NCI-H1092 (cell line): ENCODE measurements around the gene GATAD2A.

Experiments
- DNase-seq: peaks from one replicate; lab custom pipeline; 2025; lab: John Stamatoyannopoulos, UW

The GATAD2A gene

DNA sequence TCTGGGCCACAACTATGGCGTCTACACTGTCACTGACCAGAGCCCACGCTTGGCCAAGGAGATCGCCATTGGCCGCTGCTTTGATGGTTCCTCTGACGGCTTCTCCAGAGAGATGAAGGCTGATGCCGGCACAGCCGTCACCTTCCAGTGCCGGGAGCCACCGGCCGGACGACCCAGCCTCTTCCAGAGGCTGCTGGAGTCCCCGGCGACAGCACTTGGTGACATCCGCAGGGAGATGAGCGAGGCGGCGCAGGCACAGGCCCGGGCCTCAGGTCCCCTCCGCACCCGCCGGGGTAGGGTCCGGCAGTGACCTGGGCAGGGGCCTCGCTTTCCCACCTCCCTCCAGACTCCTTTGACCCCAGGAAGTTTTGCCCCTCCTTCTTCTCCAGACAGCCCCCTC lies 140.2 kb downstream of the GATAD2A start:
- DNase-seq: no peak

DNA sequence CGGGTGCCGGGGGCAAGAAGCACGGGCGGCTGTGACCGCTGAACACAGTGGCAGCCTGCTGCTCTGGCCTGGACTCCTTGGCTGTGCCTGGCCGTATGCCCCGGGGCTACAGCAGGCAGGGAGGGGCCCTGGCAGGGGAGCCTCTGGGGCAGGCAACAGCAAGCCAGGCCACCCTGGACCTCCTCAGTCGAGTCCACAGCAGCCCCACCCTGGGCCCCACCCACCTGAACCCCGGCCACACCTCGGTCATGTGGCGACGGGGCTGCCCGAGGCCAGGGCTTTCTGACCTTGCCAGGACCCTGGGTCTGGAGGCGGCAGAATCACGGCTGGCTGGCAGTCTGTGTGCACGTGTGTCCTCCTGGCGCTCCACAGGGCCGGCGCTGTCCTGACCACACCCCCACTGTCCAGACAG lies 141.3 kb downstream of the GATAD2A start:
- DNase-seq: no peak

GRCh38 chr19:19547674-19548336 lies 142.3 kb downstream of the GATAD2A start:
- no peak for DNase-seq

- DNase-seq: no peak
Observed at GRCh38 chr19:19548915-19549759, 143.7 kb downstream of the GATAD2A start.

- no peak for DNase-seq
Observed at GRCh38 chr19:19549804-19550464, 144.5 kb downstream of the GATAD2A start.

DNA sequence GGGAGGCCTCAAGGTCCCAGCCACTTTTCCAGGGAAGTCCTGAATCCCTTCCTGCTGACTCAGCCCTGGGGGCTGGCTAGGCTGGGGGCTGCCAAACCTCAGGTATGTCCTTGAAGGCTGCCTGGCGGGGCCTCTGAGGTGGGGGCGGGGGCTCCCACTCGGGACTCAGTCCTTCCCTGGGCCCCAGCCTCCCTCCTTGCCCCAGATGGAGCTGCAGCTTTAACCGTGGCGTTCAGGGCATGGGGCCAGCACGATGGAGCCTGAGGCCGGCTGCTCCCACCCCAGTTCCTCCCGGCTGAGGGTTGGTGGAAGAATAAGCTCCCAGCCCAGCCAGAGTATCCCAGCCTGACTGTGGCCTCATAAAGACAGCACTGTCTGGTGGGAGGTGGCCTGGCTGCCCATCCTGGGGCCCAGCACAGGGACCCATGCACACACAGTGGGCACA lies 145.0 kb downstream of the GATAD2A start:
- DNase-seq: no peak

- DNase-seq: no peak
Observed at GRCh38 chr19:19550972-19551852, 145.7 kb downstream of the GATAD2A start.

DNA sequence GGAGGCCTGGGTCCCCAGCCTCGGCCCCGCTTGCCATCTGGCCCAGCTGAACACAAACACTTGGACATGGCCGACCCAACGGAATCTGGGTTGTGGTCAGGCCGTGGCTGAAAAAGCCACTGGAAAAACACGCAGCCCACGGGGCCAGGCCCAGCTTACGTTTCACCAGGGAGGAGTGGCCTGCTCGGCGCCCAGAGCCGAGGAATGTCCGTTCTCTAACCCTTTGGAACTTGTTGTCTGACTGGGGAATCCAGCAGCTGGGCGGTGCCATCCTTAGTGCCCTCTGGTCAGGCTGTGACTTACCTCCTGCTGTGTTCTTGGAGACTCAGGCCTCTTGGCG lies 146.3 kb downstream of the GATAD2A start:
- no peak for DNase-seq

- DNase-seq: no peak
Observed at GRCh38 chr19:19552798-19553197, 147.3 kb downstream of the GATAD2A start.

- no peak for DNase-seq
Observed at GRCh38 chr19:19553670-19554069, 148.2 kb downstream of the GATAD2A start.

GRCh38 chr19:19554074-19555023 lies 148.9 kb downstream of the GATAD2A start:
- no peak for DNase-seq

GRCh38 chr19:19558055-19558454 lies 152.6 kb downstream of the GATAD2A start:
- DNase-seq: no peak
